DOHH2 (cell line): ENCODE data around the gene GALNT12.

ENCODE experiments used
- H3F3A ChIP-seq: fragments of 200-600 bp; sonication (generic), shearing (Covaris generic); 2 replicates; pipeline ENCODE4 v1.6.0; 2016; ENCODE audit warnings: antibody characterized with exemption, mild to moderate bottlenecking; ENCODE audit not compliant: control insufficient read depth, insufficient read depth
- H3K27ac ChIP-seq: fragments of 200-600 bp; sonication (generic); 2 replicates; pipeline ENCODE4 v1.5.1; 2014; ENCODE audit warnings: low read depth, mild to moderate bottlenecking, low read length, moderate library complexity
- H3K27me3 ChIP-seq: fragments of 200-600 bp; sonication (generic); 2 replicates; pipeline ENCODE4 v1.6.1; 2014; ENCODE audit warnings: mild to moderate bottlenecking, low read length, mixed read lengths; ENCODE audit not compliant: control insufficient read depth
- H3K36me3 ChIP-seq: fragments of 200-600 bp; sonication (generic); 2 replicates; pipeline ENCODE4 v1.6.1; 2014; ENCODE audit warnings: mild to moderate bottlenecking, low read length, moderate library complexity, mixed read lengths; ENCODE audit not compliant: control insufficient read depth
- H3K4me1 ChIP-seq: fragments of 200-600 bp; sonication (generic); 2 replicates; pipeline ENCODE4 v1.6.1; 2014; ENCODE audit warnings: mild to moderate bottlenecking, low read length, mixed read lengths; ENCODE audit not compliant: control insufficient read depth
- H3K4me2 ChIP-seq: fragments of 200-600 bp; sonication (generic); 2 replicates; pipeline ENCODE4 v1.6.0; 2014; ENCODE audit warnings: mild to moderate bottlenecking, low read length, moderate library complexity
- H3K4me3 ChIP-seq: fragments of 200-600 bp; sonication (generic); 2 replicates; pipeline ENCODE4 v1.5.1; 2014; ENCODE audit warnings: mild to moderate bottlenecking, low read length, mixed read lengths
- H3K79me2 ChIP-seq: fragments of 200-600 bp; sonication (generic); 2 replicates; pipeline ENCODE4 v1.6.1; 2014; ENCODE audit warnings: mild to moderate bottlenecking, low read length, mixed read lengths; ENCODE audit not compliant: control insufficient read depth
- H3K9me2 ChIP-seq: fragments of 200-600 bp; sonication (generic); replicated peaks from 2 replicates; pipeline ENCODE4 v1.6.1; 2014; ENCODE audit warnings: mild to moderate bottlenecking, low read length, mixed read lengths; ENCODE audit not compliant: control insufficient read depth
- H3K9me3 ChIP-seq: fragments of 200-600 bp; sonication (generic); 2 replicates; pipeline ENCODE4 v1.6.1; 2014; ENCODE audit warnings: antibody characterized with exemption, low read length, mixed read lengths; ENCODE audit not compliant: control insufficient read depth, insufficient read depth
- H4K20me1 ChIP-seq: fragments of 200-600 bp; sonication (generic); 2 replicates; pipeline ENCODE4 v1.6.0; 2014; ENCODE audit warnings: low read depth, mild to moderate bottlenecking, antibody characterized with exemption, low read length, moderate library complexity; ENCODE audit not compliant: control insufficient read depth, insufficient read depth
- CTCF ChIP-seq: fragments of 200-600 bp; sonication (generic); IDR thresholded peaks from one replicate; pipeline ENCODE4 v1.5.1; 2014; ENCODE audit warnings: antibody characterized with exemption, mild to moderate bottlenecking, low read depth, low read length; ENCODE audit not compliant: poor library complexity, severe bottlenecking
- EZH2phosphoT487 ChIP-seq: fragments of 200-600 bp; sonication (generic); IDR thresholded peaks from 2 replicates; pipeline ENCODE4 v1.6.1; 2017; ENCODE audit warnings: borderline replicate concordance, mild to moderate bottlenecking, antibody characterized with exemption, low read length, moderate library complexity, mixed read lengths

Gene GALNT12

GRCh38 chr9:98899408-98900056, 92.1 kb downstream of the GALNT12 start:
- no peak overlapping the region for H3K4me2 ChIP-seq
- TF ChIP-seq EZH2phosphoT487, result no peak
- TF ChIP-seq CTCF, result no peak
- no peaks in the 10 kb centered on the region for H3K4me1 ChIP-seq
- no peaks in the 10 kb centered on the region for H3F3A ChIP-seq
- no peaks in the 10 kb centered on the region for H3K9me2 ChIP-seq
- H3K79me2 ChIP-seq, result no peaks in the 10 kb centered on the region
- no peak overlapping the region for H3K4me3 ChIP-seq
- peaks cover 10% of the 10 kb centered on the region; the same call in 1 of the 2 replicates for H3K27me3 ChIP-seq
- no peak overlapping the region for H3K27ac ChIP-seq
- H3K9me3 ChIP-seq, result no peaks in the 10 kb centered on the region
- H4K20me1 ChIP-seq, result no peaks in the 10 kb centered on the region
- no peaks in the 10 kb centered on the region for H3K36me3 ChIP-seq
